Measurements from ENCODE around the gene AKAP8.
"Not testable (repeated sequence)": the region's sequence is repeated elsewhere in the genome, so short reads cannot be mapped to it uniquely, and the experiment has no call there.

Gene AKAP8

DNA sequence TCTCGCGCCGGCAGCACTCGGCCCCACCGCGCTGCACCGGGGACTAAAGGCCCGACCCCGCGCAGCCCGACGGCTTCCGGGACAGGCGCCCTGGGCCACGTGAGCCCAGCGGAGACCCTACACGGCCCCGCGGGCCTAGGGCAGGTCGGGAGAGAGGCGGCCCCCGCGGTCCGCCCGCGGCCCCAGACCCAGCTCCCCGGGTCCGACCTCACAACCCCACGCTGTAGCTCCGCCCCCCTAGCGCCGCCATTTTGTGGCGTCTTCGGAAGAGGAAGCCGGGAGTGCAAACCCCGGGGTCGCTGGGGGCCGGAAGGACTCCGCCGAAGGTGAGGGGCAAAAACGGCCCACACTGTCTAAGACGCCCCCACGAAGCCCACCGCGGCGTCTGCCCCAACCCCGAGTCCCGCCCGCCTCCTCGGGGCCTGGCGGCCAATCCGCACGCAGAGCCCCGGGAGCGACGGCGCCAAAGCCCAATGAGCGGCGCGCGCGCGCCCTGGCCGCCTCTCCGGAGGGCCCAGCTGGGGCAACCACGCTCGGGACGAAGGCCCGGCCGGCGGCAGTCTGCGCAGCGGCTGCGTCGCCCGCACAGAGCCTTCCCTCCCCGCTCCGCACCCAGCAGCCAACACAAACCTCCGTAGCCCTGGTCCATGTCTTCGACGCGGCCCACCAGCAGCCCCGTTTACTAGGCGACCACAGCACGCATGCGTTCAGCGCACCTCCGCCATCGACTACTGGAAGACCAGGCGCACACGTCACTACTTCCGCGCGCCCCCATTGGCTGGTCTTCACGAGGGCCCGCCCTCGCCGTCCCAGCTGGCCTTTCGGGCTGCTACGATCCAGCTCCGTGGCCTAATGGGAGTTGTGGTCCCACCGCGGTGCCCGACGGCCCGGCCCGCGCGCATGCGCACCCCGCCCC, at the start of gene AKAP8:
Gene AKAP8 (minus strand): TSS at position 705 of the 916 bp plus-strand sequence. CDS start 56 bp downstream, at position 649.
- peak; percentile 90 to 97 (median 94) for DNase-seq (ENCODE audit: low read depth in 2 of 3, low spot score in 2 of 3)

DNA sequence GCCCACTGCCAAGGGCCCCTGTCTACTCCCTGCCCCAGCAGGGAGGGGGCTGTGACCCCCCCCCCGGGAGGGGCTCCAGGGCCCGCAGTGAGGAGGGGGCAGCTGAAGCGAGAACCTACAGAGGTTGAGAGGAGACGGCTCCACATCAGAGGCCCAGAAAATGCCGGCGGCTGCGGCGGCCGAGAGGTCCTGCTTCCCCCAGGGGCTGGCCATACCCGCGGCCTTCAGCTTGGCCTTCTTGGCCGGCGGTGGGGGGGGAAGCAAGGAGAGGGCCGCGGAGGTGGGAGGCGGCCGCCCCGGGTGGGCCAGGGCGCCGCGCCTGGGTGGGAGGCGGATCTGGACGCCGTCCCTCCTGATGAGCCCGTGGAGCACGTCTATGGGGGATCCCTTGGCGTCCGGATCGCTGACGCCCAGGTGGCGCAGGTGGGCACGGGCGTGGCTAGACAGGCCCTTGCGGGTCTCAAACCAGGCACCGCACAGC, 48.4 kb upstream of the AKAP8 start:
- DNase-seq (ENCODE audit: low read depth in 2 of 3, low spot score in 2 of 3), result no peak

DNA sequence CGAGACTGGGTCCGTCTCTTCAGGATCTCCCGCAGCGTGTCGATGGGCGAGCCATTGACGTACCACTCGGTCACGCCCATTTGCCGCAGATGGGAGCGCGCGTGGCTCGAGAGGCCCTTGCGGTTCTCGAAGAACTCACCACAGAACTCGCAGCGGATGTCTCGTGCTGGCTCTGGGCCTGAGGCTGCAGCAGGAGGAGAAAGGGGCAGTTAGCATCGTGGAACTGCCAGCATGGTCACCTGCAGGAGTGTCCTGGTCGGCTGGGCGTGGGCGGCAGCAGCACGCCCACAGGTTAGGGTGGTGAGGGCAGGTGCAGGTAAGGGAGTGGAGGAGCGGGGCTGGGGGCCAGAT, 47.7 kb upstream of the AKAP8 start:
- no peak for DNase-seq (ENCODE audit: low read depth in 2 of 3, low spot score in 2 of 3)

DNA sequence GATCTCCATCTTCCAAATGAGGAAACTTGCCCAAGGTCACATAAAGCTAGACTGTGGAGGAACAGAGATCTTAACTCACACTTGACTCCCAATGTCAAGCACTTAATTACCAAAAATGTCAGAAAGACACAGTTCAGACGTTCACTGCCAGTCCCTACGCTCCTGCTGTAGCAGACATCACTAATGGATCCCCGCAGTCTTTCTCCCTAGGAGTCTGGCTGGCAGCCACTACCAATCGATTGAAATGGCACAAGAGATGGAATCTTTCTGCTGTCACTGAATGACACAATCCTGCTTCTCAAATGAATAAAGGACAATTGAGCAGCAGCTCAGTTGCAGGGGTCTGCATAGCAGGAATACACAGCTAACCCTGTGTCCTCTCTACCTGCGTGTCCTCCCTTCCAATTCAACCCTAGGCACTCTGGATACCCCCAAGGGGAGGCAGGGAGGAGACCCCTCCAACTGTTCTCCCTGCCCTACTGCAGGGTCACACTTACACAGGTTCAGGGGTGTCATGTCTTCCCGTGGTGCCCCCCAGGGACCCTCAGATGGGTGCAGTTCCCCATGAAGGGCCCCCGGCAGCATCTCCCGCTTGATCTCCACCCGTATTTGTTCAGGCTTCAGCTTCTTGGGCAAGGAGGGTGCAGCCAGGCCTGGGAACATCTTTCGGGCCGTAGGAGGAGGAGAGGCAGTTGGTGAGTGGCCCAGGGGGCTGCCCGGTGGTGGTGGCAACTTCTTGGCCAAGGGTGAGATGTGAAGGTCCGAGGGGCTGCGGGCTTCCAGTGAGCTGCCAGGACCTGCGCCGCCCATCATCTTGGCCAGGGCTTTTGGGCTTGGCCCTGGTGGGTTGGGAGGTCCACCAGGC, 47.1 kb upstream of the AKAP8 start:
- DNase-seq (ENCODE audit: low read depth in 2 of 3, low spot score in 2 of 3), result no peak

DNA sequence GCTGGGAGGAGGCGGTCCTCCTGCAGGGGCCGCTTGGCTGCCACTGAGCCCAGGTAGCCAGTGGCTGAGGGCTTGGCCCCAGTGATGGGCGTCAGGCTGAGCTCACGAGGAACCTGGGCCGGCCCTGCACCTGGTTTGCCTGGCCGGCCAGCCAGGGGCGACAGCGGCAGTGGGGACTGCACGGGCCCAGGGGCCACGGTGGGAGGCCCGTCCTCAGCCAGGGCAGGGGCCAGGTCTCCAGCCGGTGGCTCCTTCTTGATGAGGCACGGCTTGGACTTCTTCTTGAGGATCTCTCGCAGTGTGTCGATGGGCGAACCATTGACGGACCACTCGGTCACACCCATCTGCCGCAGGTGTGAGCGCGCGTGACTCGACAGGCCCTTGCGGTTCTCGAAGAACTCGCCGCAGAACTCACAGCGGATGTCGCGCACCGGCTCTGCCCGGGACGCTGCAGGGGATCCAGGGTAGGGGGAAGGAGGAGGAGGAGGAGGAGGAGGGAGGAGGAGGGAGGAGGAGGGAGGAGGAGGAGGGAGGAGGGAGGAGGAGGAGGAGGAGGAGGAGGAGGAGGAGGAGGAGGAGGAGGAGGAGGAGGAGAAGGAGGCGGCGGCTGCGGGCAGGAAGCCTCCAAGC, 45.8 kb upstream of the AKAP8 start:
- DNase-seq (ENCODE audit: low read depth in 2 of 3, low spot score in 2 of 3), result no peak

DNA sequence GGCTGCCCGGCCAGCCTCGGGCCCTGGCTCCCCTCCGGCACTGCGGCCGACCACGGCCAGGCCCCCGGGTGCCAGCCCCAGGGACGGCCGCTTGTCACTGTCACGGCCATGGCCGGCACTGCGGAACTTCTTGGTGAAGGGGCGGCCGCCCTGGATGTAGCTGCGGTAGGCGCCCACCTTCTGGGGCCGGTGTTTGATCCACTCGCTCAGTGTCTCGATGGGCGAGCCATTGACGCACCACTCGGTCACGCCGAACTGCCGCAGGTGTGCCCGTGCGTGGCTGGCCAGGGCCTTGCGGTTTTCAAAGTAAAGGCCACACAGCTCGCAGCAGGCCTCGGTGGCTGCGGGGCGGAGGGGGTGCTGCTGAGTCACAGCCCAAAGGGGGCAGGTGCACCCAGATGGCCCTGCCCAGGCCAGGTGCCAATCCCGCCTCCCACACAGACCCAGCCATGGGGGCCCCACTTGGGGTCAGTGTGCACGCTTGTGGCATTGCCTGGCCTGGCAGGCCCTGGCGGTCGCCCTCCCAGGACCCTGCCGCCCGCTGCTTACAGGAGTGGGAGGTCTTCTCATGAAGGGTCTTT, 45.2 kb upstream of the AKAP8 start:
- DNase-seq (ENCODE audit: low read depth in 2 of 3, low spot score in 2 of 3), result no peak

DNA sequence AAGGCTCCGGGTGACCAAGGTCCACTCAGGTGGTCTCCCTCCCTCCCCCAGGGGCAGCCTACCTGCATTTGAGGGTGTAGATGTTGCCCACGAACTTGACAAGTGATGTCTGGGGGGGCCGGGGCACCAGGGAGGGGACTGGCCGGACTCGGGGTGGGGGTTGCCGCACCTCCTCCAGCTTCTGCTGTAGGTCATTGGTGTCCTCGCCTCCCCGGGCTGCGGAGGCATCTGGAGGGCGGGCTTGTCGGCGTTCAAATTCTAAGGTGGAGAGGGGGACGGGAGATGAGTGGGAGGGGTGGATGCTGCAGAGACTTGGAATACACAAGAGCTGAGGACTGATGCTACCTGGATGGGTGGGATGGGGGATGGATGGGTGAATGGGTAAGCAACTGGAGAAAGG, 44.5 kb upstream of the AKAP8 start:
- DNase-seq (ENCODE audit: low read depth in 2 of 3, low spot score in 2 of 3), result no peak

DNA sequence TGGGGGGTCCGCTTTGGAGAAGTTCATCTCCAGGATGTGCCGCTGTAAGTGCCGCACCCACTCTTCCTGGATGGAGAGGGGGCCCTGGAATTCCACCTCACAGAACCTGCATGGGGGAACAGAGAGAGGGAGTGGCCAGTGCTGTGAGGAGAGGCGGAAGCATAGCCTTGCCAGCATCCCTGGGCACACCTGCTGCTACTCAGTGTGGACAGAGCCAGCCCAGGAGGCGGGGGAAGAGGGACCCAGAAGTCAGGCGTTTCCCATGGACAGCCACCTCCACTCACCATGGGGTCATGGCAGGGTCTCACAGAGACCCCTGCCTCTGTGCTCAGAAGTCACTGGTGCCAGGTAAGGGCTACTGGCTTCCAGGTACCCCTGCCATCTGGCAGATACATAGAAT, 43.5 kb upstream of the AKAP8 start:
- DNase-seq (ENCODE audit: low read depth in 2 of 3, low spot score in 2 of 3), result no peak

DNA sequence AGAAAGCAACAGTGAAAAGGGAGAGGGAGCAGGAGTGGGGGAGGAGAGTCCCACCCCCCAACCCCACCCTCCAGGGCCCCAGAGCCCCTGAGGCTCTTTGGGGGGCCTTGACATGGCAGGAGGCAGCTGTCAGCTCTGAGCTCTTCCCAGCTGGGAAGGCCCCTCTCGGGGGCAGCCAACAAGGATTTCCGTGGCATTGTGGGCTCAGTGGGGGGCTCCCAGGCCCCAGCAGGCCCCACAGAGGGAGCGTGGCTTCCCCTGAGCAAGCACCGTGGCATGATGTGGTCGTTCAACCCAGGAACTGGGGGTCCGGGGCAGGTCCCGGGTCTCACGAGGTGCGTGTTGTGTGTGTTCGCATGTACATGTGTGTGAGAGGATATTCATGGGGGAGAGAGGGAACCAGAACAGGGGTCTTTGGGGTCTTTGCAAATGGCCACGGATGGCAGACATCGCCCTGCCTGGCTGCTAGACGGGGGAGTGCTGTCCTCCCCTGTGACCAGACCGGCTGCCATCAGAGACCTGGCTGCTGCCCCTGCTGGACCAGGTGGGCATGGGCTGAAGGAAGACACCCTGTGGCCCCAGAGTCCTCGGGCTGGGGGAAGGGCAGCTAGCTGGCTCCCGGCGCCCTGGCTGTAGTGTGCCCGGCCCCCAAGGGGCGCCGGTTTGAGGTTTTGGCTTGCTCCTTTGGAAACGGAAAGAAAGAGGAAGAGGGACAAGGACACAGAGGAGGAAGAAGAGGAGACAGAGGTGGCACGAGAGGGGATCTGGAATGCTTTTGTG, 42.9 kb upstream of the AKAP8 start:
- no peak for DNase-seq (ENCODE audit: low read depth in 2 of 3, low spot score in 2 of 3)

DNA sequence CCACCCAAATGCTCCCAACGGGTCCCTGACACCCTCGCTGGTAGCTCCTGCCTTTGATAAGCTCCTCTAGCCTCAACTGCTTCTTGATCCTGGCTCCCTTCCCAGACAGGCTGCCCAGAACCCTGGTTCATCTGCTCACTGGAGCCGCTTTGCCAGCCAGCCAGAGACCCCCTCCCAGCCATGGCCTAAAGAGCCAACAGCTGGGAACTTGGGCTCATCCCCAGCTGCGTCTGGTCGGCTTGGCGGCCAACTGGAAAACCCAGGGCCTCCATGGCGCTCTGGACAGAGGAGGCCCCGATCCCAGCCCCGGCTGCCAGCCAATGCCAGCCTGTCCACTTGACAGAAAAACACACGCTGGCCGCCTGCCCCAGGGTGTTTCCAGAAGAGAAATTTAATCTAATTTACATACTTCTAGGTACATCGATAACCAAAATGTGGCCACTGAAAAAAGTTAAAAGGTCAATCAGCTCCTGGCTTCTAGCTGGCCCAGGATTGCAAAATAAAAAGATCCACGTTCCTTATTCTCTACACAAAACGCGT, 42.2 kb upstream of the AKAP8 start:
- DNase-seq (ENCODE audit: low read depth in 2 of 3, low spot score in 2 of 3), result no peak

DNA sequence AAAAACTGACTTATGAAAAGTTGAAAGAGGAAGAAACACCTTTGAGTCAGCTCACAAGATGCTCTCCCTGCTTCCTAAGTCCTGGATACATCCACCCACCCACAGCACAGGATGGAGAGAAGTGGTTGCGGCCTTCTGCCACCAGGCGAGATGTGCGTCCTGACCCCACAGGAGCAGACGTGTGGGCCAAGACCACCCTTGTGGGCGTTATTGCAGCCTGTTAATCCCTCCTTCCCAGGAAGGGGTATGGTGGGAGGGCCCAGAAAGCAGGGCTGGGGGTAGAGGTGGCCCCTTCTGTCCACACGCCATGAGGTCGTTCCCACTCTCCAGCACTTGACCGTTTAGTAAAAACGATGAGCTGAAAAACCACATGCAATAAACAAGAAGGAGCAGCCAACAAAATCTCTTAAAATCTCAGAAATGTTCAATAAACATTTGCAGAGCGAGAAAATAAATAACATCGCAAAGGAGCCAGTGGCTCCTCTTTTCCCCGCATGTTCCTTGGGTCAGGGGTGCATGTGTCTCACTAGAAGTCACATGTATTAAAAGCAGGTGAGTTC, 41.6 kb upstream of the AKAP8 start:
- DNase-seq (ENCODE audit: low read depth in 2 of 3, low spot score in 2 of 3), result no peak

DNA sequence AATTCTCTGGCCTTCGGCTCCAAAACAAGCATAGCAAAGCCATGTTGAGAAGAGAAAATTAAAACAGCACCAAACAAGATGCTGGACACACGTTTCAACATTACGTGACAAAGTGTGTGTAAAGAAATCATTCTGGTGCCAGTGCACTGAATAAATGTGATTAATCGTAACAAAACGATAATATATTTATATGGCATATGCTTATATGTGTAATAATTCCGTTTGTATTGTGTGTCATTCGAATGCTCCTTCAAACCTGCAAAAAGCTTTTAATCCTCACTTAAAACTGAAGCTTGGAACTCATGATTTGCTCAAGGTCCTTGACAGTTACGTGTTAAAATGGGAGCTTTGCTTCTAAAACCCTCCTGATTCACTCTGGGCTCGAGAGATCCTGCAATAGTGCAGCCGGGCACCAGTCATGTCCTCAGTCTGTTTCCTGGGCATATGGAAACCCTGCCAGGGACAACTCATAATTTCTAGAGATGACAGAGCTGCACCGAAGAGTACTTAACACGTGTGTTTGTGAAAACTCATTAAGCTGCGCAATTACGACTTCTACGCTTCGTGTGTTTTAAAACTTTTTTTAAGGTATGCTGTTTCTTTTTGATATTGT, 39.9 kb upstream of the AKAP8 start:
- no peak for DNase-seq (ENCODE audit: low read depth in 2 of 3, low spot score in 2 of 3)

DNA sequence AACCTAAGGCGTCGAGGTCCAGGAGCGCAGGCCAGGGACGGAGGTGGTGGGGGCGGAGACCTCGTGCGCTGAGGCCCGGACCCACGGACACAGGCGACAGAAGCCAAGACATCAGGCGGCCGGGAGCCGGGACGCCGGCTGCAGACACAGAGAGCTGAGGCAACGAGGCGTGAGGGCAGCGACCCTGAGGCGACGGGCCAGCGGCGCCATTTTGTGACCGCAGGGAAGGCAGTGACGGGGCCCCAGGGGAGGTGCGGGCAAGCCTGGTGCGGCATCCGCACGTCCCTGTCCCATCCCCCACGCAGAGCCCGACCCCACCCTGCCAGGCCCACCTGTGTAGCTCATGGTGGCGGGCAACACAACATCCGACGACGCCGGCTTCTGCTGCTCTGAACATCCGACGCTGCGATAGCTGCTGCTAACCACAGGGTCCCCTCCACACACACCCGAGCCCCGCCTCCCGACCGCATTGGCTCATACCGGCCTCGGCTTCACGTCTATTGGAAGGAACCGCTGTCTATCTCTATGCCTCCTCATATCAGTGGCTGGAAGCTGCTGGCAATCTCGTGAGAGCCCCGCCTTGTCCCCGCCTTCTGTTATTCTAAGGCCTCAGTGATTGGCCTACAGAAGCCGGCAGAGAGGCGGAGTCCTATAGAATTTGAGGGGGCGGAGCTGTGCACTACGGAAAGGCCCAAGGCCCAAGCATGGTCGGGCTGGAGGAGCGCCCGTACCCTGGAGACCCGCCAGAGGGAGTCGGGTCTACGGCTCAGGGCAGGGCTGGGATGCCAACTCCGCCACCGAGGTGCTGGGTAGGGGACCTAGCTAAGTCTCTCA, 39.2 kb upstream of the AKAP8 start, which contains the start of gene AKAP8L:
Gene AKAP8L (minus strand): TSS at position 410 of the 834 bp plus-strand sequence. CDS start 65 bp downstream, at position 345.
- peak; percentile 91 to 94 (median 93) for DNase-seq (ENCODE audit: low read depth in 2 of 3, low spot score in 2 of 3)

DNA sequence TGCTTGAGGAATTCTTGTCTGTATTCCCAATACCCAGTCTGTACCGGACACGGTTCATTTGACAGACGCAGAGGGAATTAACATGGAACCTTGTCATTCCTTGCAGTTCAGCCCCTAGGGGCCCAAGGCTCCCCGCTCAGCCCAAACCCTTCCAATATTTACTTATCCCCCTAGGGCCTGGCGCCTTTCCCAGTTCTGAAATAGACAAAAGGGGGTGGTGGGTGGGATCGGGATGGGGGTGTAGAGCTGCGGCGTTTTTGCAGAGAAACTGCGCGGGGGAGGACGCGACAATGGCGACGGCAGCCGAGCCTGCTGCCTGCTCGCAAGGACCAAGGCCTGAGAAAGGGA, 38.6 kb upstream of the AKAP8 start:
- no peak for DNase-seq (ENCODE audit: low read depth in 2 of 3, low spot score in 2 of 3)

DNA sequence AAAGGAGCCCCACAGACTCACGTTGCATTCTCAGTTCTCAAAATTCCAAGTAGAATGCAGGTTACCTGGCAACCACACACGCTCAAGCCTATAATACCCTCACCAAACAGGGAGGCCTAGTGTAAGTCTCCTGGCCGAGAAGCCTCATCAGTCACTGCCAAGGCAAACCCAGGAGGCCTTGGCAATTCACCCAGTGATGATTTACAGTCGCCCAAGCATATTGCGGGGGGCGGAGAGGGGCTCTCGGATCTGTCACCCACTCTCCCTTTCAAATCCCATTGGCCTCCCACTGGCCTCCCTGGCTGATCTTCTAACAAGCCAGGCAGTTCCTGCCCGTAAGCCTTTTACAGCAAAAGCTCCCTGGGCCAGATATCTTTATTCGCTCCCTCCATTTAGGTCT, 38.1 kb upstream of the AKAP8 start:
- no peak for DNase-seq (ENCODE audit: low read depth in 2 of 3, low spot score in 2 of 3)

DNA sequence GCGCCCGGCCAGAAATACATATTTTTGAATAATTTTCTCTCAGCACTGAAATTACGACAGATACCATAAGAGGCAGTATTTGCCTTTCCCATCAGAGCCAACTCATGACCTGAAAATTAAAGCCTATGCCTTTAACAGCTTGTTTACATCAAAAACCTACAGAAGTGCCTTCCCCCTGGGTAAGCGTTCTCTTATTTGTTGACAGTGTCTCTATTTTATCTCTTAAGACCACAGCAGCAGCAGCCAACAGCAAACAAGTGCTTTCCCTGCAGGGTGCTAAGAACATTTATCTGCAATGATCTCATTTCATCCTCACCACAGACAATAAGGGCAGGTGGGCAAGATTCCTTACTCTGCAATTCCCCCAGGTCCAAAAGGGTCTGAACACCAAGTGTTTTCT, 33.2 kb upstream of the AKAP8 start:
- DNase-seq (ENCODE audit: low read depth in 2 of 3, low spot score in 2 of 3), result no peak

DNA sequence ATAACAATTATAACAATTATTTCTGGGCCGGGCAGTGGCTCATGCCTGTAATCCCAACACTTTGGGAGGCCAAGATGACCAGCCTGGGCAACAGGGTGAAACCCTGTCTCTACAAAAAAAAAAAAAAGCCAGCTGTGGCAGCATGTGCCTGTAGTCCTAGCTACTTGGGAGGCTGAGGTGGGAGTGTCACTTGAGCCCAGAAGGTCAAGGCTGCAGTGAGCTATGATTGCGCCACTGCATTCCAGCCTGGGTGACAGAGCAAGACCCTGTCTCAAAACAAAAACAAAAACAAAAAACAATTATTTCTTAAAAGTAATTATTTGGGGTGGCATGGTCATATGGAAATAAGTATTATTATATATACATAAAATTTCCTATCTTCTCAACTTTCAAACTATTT, 31.8 kb upstream of the AKAP8 start:
- not testable (repeated sequence) for DNase-seq (ENCODE audit: low read depth in 2 of 3, low spot score in 2 of 3)

DNA sequence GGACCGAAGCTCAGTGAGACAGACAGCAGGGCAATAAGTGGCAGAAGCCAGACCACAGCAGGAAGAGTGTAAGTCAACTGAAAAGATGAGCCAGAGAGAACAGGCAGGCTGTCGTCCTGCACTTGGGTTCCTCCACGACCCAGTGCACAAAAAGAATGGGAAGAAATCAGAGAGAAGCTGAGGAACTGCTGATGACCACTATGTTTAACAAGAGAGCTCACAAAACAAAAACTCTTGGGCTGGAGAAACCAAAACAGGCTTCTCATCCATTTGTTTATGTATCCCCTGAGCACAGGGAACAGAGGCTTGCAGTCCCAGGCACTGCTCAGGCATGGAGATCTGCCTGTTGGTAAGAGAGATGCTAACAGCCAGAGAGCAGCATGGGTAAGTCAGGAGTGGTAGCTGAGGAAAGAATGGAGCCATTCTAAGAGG, 25.2 kb upstream of the AKAP8 start:
- DNase-seq (ENCODE audit: low read depth in 2 of 3, low spot score in 2 of 3), result no peak

All from activated CD8-positive, alpha-beta memory T cell treated with anti-CD3 and anti-CD28 coated beads for 48 hours (primary cell).